Activated T-cell treated with anti-CD3 and anti-CD28 coated beads for 1 hour (primary cell): Measurements from ENCODE around the gene FAM114A1.
"Not testable (repeated sequence)": the region's sequence is repeated elsewhere in the genome, so short reads cannot be mapped to it uniquely, and the experiment has no call there.

Experiments used
- DNase-seq: peaks from one replicate; pipeline ENCODE4 v3.0.0-alpha.2; 2020; ENCODE audit warnings: low read depth

The FAM114A1 gene

DNA sequence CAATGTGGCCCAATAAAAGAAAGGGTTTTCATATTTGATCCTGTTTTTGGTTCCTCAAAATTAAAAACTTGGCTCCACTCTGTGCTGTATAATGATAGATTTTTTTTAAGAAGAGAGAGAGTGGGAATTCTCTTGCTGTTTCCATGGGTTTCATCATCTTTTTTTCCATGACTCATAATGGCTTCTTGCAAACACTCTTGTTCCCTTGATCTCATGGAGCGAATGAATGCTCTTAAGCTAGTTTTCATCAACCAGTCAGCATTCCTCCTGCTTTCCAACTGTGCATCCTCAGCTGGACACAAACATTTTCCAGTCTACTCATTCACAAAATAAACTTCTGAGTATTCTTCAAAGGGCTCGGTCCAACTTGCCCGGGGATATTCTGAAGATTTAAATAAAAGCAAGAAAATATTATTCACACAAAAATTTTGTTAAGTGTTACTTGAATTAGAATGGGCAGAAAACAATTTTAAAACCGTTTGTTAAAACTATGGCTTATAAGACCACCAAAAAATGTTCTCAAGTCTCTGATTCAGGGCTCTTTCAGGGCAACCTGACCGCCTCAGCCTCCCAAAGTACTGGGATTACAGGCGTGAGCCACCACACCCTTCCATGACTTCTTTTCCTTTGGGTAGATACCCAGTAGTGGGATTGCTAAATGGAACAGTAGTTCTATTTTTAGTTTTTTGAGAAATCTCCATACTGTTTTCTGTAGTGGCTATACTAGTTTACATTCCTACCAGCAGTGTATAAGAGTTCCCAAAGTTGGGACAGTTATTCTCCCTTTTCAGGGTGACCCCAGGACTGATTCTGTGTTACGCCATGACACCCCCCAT, 99.9 kb downstream of the FAM114A1 start:
- DNase-seq = no peak

DNA sequence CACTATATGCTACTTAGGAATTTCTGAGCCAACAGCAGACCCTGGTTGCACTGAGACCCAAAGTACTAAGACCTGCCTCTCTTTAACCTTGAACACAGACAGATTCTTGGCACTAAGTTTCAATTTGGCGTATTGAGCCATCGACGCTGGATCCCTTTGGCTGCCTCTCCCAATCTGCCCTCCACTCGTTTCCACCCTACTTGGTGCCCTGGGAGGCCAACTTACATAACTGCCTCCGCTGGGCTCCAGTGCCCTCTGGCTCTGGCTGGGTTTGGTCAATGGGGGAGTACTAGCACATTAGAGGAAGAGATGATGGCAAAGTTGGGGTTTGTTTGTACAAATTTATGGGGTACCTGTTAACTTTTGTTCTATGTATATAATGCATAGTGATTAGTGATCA, 101.1 kb downstream of the FAM114A1 start:
- no peak for DNase-seq

DNA sequence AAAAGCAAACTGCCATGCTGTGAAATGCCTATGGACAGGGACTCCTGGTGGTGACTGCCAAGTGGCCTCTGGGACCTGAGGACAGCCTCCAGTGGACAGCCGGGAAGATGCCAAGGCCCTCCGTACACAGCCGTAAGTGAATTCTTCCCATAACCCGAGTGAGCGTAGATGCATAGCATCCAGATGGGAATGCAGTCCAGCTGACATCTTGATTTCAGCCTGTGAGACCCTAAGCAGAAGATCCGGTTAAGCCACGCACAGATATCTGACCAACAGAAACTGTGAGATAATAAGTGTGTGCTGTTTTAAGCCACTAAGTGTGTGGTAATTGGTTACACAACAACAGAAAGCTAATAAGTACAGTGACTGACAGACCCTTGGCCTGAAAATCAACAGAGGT, 108.7 kb downstream of the FAM114A1 start:
- no peak for DNase-seq

DNA sequence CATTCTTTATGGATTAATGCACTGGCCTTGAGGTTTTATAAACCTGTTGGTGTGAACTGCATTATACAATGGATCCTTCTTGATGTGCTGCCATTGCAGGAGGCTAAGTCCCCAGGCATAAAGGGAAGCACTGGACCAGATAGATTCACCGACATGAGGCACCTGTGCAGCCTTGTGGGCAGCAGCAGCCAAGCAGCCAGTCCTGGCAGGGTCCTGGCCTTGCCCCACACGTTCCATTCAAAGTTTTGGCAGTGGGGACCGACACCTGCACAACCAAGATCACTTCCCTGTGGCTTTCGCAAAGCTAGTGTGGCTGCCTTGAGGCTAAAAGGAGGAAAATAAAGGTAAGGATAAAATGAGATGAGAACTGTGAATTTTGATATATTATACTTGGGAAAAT, 111.5 kb downstream of the FAM114A1 start:
- no peak for DNase-seq

DNA sequence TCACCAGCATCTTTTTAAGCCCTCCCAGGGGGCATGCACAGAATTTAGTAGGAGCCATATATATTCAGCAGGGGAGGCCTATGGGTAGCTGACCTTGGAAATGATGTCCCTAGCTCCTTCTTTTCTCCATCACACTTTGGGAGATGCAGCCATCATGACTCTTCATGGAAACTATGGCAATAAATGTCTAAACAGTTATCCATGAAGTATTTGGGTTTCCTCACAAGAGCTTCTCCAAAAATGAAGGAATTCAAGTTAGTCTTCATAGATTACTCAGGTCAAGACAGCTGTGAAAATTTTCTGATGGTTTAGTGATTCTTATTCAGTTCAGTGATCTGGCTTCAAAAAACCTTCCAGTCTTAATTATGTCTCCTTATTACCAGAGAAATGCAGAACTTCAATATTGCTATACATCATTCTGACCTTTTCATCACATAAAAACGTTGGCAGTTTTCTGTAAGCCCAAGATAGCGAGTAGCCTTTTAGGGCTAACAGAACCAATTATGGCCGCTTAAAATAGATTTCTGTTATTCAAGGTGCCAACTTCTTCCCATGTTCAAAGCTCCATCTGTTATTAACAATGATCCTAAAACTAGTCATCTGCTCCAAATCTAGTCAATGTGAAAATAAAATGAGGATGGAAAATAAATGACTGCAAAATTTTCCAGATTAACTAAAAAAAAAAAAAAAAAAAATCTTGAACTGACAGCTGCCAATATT, 112.1 kb downstream of the FAM114A1 start:
- no peak for DNase-seq

DNA sequence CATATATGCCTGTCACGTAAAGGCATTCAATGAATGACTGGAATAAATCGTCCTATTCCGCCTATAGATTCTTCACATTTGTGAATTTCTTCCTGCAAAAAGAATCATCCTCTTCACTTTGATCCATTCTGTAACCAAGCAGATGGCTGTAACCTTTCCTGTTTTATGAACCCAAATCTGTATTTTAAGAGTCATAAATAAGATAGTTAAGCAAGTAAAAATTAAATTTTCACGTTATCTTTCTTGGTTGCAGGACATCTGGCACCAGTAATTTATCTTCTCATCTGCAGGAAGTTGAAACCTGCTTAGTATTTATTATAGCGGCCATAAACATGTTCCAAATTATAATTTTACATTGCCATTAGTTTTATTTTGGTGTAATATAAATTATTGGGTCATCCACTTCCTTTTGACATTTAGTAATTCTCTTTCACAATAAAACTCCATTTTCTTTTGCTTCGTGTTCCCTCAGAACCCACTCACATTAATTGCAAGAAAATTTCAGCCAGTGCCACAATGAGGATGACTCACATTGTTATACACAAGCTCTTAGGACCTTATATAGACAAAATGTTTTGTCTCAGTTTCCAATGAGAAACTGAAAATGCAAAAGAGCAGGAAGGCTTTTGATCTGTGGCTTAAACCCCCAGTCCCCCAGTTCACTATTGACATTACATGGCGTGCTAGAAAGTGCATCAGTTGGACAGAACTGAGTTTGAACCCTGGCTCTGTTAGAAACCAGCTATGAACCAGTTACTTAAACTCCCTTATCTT, 113.5 kb downstream of the FAM114A1 start:
- DNase-seq = no peak

DNA sequence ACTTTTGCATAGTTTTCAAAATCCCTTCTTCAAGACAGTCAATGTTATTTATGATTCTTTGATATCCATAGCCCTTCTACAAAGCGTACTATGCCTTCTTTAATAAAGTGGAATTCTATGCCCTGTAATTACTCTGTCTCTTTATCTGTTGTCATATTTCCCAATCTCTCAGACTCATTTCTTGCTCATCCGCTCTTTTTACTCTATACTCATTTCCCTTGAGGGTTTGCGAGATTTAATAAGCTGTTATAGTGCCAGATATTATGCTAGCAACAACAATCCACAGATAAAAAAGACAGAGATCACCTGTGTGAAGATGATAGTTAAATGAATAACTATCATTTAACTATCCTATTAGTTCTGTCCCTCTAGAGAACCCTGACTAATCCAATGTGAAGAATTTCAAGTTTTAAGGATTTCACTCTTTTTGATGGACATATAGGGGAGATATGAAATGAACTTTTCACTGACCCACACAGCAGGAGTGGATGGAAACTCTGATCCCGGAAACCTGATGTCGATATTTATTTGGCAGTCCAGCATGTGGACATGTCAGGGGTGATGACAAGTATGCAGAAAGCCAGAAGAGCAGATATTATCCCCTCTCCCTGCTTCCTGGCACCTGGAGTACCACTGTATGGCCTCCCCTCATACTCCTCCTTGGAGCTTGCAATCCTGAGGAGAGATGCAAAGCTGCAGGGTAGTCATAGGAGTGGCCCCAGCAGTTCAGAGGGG, 114.9 kb downstream of the FAM114A1 start:
- DNase-seq = no peak

DNA sequence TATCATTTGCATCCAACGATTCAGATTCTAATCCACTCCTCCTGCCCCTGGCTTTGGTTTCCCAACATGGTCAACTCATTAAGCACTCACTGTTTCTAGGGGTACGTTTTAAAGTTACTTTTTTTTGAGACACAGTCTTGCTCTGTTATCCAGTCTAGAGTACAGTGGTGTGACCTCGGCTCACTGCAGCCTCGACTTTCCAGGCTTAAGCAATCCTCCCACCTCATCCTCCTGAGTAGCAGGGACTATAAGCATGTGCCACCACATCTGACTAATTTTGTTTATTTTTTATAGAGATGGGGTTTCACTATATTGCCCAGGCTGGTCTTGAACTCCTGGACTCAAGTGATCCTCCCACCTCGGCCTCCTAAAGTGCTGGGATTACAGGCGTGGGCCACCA, 115.7 kb downstream of the FAM114A1 start:
- DNase-seq = no peak

DNA sequence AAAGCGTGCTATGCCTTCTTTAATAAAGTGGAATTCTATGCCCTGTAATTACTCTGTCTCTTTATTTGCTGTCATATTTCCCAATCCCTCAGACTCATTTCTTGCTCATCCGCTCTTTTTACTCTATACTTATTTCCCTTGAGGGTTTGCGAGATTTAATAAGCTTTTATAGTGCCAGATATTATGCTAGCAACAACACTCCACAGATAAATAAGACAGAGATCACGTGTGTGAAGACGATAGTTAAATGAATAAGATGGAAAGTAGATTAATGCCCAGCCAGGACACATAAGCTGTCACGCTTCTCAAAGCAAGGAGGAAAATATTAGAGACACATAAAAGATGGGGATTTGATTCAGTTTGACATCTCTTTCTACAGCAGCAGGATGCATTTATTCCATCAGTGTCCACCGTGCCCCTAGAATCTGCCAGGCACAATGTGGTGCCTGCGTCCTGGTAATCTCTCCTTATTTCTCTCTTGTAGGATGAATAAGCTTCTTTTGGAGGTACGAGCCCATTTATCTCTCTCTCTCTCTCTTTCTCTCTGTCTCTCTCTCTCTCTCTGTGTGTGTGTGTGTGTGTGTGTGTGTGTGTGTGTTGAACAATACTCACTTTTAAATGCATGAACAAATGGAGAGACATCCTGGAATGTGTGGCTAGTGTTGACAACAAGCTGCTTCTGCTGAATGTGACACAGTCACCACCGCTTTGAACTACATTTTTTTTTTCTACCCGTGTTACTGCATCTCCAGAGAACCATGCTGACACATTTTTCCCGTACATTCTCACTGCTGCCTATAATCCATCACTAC, 116.4 kb downstream of the FAM114A1 start:
- no peak for DNase-seq

DNA sequence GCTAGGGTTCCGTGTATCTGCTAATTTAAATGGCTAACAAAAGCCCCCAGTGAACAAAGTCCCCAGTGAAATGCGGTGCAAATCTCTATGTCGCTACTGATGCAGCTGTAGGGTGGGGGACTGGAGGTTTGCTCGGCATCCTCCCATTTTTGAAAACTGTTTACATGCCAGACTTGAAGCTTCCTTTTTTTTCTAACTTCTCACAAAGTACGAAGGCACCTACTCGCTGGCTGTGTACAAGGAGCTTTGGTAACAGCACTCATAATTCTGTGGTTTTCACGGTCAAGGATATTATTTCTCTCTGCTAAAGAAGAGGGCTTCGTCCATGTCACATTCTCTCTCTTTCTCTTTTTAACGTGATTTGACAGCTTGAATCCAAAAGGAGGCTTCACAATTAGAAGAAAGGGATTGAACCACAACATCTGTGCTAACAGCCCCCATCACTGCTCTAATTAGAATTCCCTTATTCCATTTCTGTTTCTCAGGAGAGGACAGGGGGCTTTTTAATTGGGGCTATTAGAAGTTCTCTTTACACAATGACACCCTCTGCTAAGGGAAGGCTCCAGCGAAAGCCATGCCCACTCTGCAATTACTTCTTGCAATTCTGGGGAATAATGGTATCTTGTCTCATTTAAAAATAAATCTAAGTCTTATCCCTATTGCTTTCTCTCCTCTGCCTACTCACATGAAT, 117.9 kb downstream of the FAM114A1 start:
- no peak for DNase-seq

DNA sequence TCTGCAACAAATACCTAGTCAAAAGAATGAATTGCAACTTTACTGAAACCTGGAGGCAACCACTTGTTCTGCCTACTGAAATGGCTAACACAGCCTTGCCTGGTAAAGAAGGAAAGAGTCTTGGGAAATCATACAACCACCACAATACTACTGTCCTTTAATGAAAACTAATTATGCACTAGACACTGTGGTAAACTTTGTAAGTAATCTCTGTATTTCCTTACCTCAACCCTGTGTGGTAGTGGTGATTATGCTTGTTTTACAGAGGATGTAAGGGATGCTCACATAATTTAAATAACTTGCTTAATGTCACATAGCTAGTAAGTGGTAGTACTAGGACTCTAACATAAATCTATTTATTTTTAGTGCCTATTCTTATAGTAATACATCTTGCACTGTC, 119.9 kb downstream of the FAM114A1 start:
- DNase-seq = no peak

DNA sequence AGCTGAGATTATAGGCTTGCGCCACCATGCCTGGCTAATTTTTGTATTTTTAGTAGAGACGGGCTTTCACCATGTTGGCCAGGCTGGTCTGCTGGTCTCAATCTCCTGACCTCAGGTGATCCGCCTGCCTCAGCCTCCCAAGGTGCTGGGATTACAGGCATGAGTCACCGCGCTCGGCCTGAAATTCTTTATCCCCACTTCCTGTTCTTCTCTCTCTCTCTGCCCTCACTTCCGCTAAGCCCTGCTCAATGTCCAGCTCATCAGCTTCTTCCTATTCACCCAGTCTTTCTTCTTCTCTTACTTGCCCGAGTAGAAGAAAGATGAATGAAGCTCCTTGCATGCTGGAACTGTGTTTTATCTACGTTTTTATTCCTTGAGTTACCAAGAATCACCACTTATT, 120.7 kb downstream of the FAM114A1 start:
- not testable (repeated sequence) for DNase-seq

DNA sequence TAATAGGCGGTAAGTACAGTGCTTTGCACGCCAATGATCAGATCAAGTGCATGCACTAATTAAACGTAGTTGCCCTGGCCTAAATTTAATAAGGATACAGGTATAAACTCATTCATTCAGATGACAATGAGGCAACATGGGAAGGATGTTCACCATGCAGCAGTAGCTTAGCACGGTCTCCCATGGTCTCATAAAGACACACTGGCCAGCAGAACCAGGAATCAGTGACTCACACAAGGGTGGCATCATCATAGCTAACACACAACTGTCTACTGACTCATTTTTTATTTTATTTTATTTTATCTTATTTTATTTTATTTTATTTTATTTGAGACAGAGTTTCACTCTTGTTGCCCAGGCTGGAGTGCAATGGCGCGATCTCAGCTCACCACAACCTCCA, 121.9 kb downstream of the FAM114A1 start:
- no peak for DNase-seq

DNA sequence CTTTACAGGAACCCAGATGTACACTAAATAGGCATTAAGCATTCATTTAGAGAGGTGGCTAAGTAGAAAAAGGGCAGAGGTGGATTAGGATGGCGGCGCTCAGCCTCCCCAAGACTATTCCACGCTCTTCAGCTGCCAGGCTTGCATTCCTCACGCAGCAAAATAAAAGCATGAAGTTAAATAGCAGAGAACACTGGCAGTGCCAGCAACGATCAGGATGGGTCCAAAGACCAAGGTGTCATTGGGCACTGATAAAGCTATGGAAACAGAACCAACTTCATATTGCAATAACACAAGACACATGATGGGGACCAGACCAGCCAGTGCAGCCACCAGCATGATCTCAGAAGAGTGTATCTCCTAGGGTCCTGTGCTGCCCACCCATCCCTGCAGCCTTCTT, 122.6 kb downstream of the FAM114A1 start:
- DNase-seq = no peak

DNA sequence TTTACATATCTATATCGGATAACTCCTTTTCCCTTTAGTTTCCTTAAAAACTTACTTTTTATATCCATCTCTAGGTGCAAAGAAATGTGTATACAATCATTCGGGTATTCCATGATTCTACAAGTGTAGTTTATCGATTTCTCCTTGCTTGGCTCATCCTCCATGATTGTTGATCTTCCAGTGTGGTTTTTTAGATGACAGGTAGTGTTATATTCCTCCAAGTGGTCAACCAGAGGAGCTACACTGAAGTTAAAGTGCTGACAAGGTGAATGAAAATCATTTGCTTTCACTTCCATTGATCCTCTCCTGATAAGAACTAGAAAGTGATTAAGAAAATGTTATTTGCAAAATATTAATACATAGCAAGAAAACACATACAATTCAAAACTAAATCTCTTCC, 126.1 kb downstream of the FAM114A1 start:
- no peak for DNase-seq

DNA sequence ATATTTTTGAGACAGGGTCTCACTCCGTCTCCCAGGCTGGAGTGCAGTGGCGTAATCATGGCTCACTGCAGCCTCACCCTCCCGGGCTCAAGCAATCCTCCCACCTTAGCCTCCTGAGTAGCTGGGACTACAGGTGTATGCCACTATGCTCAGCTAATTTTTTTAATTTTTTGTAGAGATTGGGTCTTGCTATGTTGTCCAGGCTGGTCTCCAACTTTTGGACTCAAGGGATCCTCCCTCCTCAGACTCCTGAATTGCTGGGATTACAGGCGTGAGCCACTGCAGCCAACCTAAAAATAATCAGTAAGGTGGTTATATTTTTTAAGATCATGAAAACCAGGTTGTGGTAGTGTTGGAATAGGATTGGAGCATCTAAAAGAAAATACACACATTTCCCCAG, 126.5 kb downstream of the FAM114A1 start:
- DNase-seq = no peak
